ENCODE results near the gene DHX58. TPM values are rescaled to one million over a fixed set of nuclear protein-coding genes. Genes with fewer than 3 reads are reported as not detected.

DHX58 gene
- total RNA-seq, 2 experiments from 2014 or later, result 23.8 to 31.1 TPM

GRCh38 chr17:42061646-42062487 is 50.6 kb downstream of the DHX58 start:
- intact Hi-C loops (cut with DNase I, micrococcal nuclease), result no loop called here
- Mint-ChIP-seq H3K27me3 (no peaks in the 10 kb centered on the region), H3K36me3 (ENCODE audit: low read depth) (no peaks in the 10 kb centered on the region), H3K4me1 (peaks cover 15% of the 10 kb centered on the region), H3K9me3 (ENCODE audit: low read depth) (no peaks in the 10 kb centered on the region), H3K27ac (no peak overlapping the region), H3K4me3 (no peak overlapping the region)
- no peak for DNase-seq
- ATAC-seq, result no peak
- POLR2A ChIA-PET, result no interaction called here
- CTCF ChIA-PET, result no interaction called here

- Mint-ChIP-seq H3K4me1 (peaks cover 17% of the 10 kb centered on the region), H3K9me3 (ENCODE audit: low read depth) (no peaks in the 10 kb centered on the region), H3K36me3 (ENCODE audit: low read depth) (no peaks in the 10 kb centered on the region), H3K27me3 (no peaks in the 10 kb centered on the region), H3K27ac (no peak overlapping the region), H3K4me3 (no peak overlapping the region)
- POLR2A ChIA-PET, result interaction anchor here (0.7 kb wide), 1 partner anchor 869 kb away, joined by 3 read pairs; no protein-coding TSS in a partner anchor
- CTCF ChIA-PET, result interaction anchor here (0.7 to 1.8 kb wide), 2 partner anchors 35 to 37 kb away, joined by 3 to 7 read pairs; no protein-coding TSS in a partner anchor
- intact Hi-C loops (cut with DNase I, micrococcal nuclease), result no loop called here
- ATAC-seq (no peak), DNase-seq (no peak)
These were observed 52.3 kb downstream of the DHX58 start for GRCh38 chr17:42060231-42060630.

GRCh38 chr17:42059815-42060214 is 52.7 kb downstream of the DHX58 start:
- H3K4me1 Mint-ChIP-seq, result peaks cover 16% of the 10 kb centered on the region
- ATAC-seq, result no peak
- intact Hi-C loops (cut with DNase I, micrococcal nuclease), result no loop called here
- POLR2A ChIA-PET, result interaction anchor here (0.7 kb wide), 1 partner anchor 869 kb away, joined by 3 read pairs; no protein-coding TSS in a partner anchor
- CTCF ChIA-PET, result interaction anchor here (1.8 kb wide), 1 partner anchor 35 kb away, joined by 7 read pairs; no protein-coding TSS in a partner anchor
- no peaks in the 10 kb centered on the region for H3K27me3 Mint-ChIP-seq
- no peaks in the 10 kb centered on the region for H3K9me3 Mint-ChIP-seq (ENCODE audit: low read depth)
- no peak overlapping the region for H3K27ac Mint-ChIP-seq
- no peak overlapping the region for H3K4me3 Mint-ChIP-seq
- H3K36me3 Mint-ChIP-seq (ENCODE audit: low read depth), result no peaks in the 10 kb centered on the region
- no peak for DNase-seq

- POLR2A ChIA-PET, result no interaction called here
- Mint-ChIP-seq H3K36me3 (ENCODE audit: low read depth) (no peaks in the 10 kb centered on the region), H3K9me3 (ENCODE audit: low read depth) (no peaks in the 10 kb centered on the region), H3K4me1 (peaks cover 3% of the 10 kb centered on the region), H3K4me3 (no peak overlapping the region), H3K27ac (no peak overlapping the region), H3K27me3 (peaks cover 5% of the 10 kb centered on the region)
- no peak for DNase-seq
- ATAC-seq, result no peak
- intact Hi-C loops (cut with DNase I, micrococcal nuclease), result no loop called here
- CTCF ChIA-PET, result interaction anchor here (1.1 kb wide), 1 partner anchor 10 kb away, joined by 5 read pairs; no protein-coding TSS in a partner anchor
These were observed 54.5 kb downstream of the DHX58 start for GRCh38 chr17:42058063-42058462.

GRCh38 chr17:42056635-42057034 is 55.9 kb downstream of the DHX58 start:
- DNase-seq, result no peak
- Mint-ChIP-seq H3K4me3 (no peak overlapping the region), H3K4me1 (peaks cover 3% of the 10 kb centered on the region), H3K27me3 (peaks cover 15% of the 10 kb centered on the region), H3K36me3 (ENCODE audit: low read depth) (no peaks in the 10 kb centered on the region), H3K9me3 (ENCODE audit: low read depth) (no peaks in the 10 kb centered on the region), H3K27ac (no peak overlapping the region)
- ChIA-PET POLR2A (no interaction called here), CTCF (interaction anchor here (1.3 to 1.5 kb wide), 2 partner anchors 11 to 63 kb away, joined by 3 read pairs; no protein-coding TSS in a partner anchor)
- peak; percentile 31 for ATAC-seq
- intact Hi-C loops (cut with DNase I, micrococcal nuclease), result no loop called here

- POLR2A ChIA-PET, result interaction anchor here (0.5 kb wide), 1 partner anchor 180 kb away, joined by 4 read pairs; no protein-coding TSS in a partner anchor
These were observed 57.0 kb downstream of the DHX58 start for GRCh38 chr17:42055496-42055895.

GRCh38 chr17:42055027-42055426 is 57.5 kb downstream of the DHX58 start:
- peaks cover 21% of the 10 kb centered on the region for H3K27me3 Mint-ChIP-seq
- ATAC-seq, result no peak
- no peak overlapping the region for H3K27ac Mint-ChIP-seq
- H3K4me1 Mint-ChIP-seq, result peaks cover 6% of the 10 kb centered on the region
- no peaks in the 10 kb centered on the region for H3K36me3 Mint-ChIP-seq (ENCODE audit: low read depth)
- POLR2A ChIA-PET, result interaction anchor here (0.5 kb wide), 1 partner anchor 181 kb away, joined by 4 read pairs; no protein-coding TSS in a partner anchor
- no peak overlapping the region for H3K4me3 Mint-ChIP-seq
- no peaks in the 10 kb centered on the region for H3K9me3 Mint-ChIP-seq (ENCODE audit: low read depth)
- CTCF ChIA-PET, result interaction anchor here (0.6 to 1.2 kb wide), 3 partner anchors 12 to 63 kb away, joined by 3 read pairs; no protein-coding TSS in a partner anchor
- DNase-seq, result no peak
- intact Hi-C loops (cut with DNase I, micrococcal nuclease), result no loop called here

More at GRCh38 chr17:42055496-42055895, 57.0 kb downstream of the DHX58 start:
- Mint-ChIP-seq H3K27ac (no peak overlapping the region), H3K9me3 (ENCODE audit: low read depth) (no peaks in the 10 kb centered on the region), H3K36me3 (ENCODE audit: low read depth) (no peaks in the 10 kb centered on the region), H3K4me3 (no peak overlapping the region), H3K4me1 (peaks cover 5% of the 10 kb centered on the region), H3K27me3 (peaks cover 21% of the 10 kb centered on the region)
- DNase-seq, result peak; percentile 38
- peak; percentile 60 for ATAC-seq
- CTCF ChIA-PET, result interaction anchor here (0.6 to 1.5 kb wide), 5 partner anchors 12 to 91 kb away, joined by 3 to 6 read pairs (median 3); no protein-coding TSS in a partner anchor
- intact Hi-C loops (cut with DNase I, micrococcal nuclease), result no loop called here

- intact Hi-C loops (cut with DNase I, micrococcal nuclease), result no loop called here
- no peaks in the 10 kb centered on the region for H3K36me3 Mint-ChIP-seq (ENCODE audit: low read depth)
- H3K4me3 Mint-ChIP-seq, result no peak overlapping the region
- H3K27me3 Mint-ChIP-seq, result peaks cover 21% of the 10 kb centered on the region
- ChIA-PET CTCF (no interaction called here), POLR2A (no interaction called here)
- ATAC-seq (no peak), DNase-seq (no peak)
- no peak overlapping the region for H3K27ac Mint-ChIP-seq
- no peaks in the 10 kb centered on the region for H3K9me3 Mint-ChIP-seq (ENCODE audit: low read depth)
- H3K4me1 Mint-ChIP-seq, result peaks cover 8% of the 10 kb centered on the region
These were observed 58.6 kb downstream of the DHX58 start for GRCh38 chr17:42053731-42054500.

GRCh38 chr17:42052346-42052877 is 60.1 kb downstream of the DHX58 start:
- DNase-seq, result no peak
- no peaks in the 10 kb centered on the region for H3K9me3 Mint-ChIP-seq (ENCODE audit: low read depth)
- H3K4me3 Mint-ChIP-seq, result no peak overlapping the region
- ChIA-PET CTCF (interaction anchor here (0.7 to 1.4 kb wide), 5 partner anchors 10 to 164 kb away, joined by 3 to 7 read pairs (median 3); no protein-coding TSS in a partner anchor), POLR2A (no interaction called here)
- H3K36me3 Mint-ChIP-seq (ENCODE audit: low read depth), result no peaks in the 10 kb centered on the region
- ATAC-seq, result no peak
- H3K27ac Mint-ChIP-seq, result no peak overlapping the region
- H3K27me3 Mint-ChIP-seq, result peaks cover 24% of the 10 kb centered on the region
- peaks cover 8% of the 10 kb centered on the region for H3K4me1 Mint-ChIP-seq
- intact Hi-C loops (cut with DNase I, micrococcal nuclease), result no loop called here

- POLR2A ChIA-PET, result no interaction called here
- H3K4me3 Mint-ChIP-seq, result no peak overlapping the region
These were observed 60.9 kb downstream of the DHX58 start for GRCh38 chr17:42051645-42052044.

More at GRCh38 chr17:42051645-42052044, 60.9 kb downstream of the DHX58 start:
- Mint-ChIP-seq H3K4me1 (peaks cover 8% of the 10 kb centered on the region), H3K27me3 (peaks cover 24% of the 10 kb centered on the region), H3K27ac (no peak overlapping the region), H3K36me3 (ENCODE audit: low read depth) (no peaks in the 10 kb centered on the region), H3K9me3 (ENCODE audit: low read depth) (no peaks in the 10 kb centered on the region)
- ATAC-seq (no peak), DNase-seq (no peak)
- intact Hi-C loops (cut with DNase I, micrococcal nuclease), result no loop called here
- CTCF ChIA-PET, result interaction anchor here (0.7 to 1.4 kb wide), 9 partner anchors 9 to 164 kb away, joined by 3 to 7 read pairs (median 3); partner anchors contain the start of genes NKIRAS2 and ODAD4
